Measurements from ENCODE around the gene HIBCH.

Gene HIBCH

GRCh38 chr2:190215620-190216019 lies 104.0 kb downstream of the HIBCH start:
- Histone ChIP-seq H3F3A (ENCODE audit: insufficient read depth, low read length) (no peaks in the 10 kb centered on the region), H3K9ac (ENCODE audit: low read length) (no peak overlapping the region), H2AFZ (ENCODE audit: low read length) (no peak overlapping the region), H3K4me3 (ENCODE audit: low read depth, low read length, poor library complexity, severe bottlenecking) (no peak overlapping the region), H3K27me3 (ENCODE audit: insufficient read depth, low read length) (no peaks in the 10 kb centered on the region), H3K79me2 (ENCODE audit: insufficient read depth, low read length) (no peaks in the 10 kb centered on the region), H3K4me2 (ENCODE audit: low read length) (no peak overlapping the region), H3K36me3 (ENCODE audit: insufficient read depth, low read length) (0 out of 2 replicates have a peak, but pooled peaks cover 3% of the 10 kb centered on the region), H4K20me1 (ENCODE audit: insufficient read depth, low read length) (no peaks in the 10 kb centered on the region), H3K9me2 (ENCODE audit: low read depth, low read length) (no peaks in the 10 kb centered on the region), H3K4me1 (ENCODE audit: insufficient read depth, low read length, severe bottlenecking) (peaks cover 20% of the 10 kb centered on the region), H3K27ac (ENCODE audit: low read depth, low read length, poor library complexity, severe bottlenecking) (peak overlapping the region; percentile 13), H3K9me3 (ENCODE audit: low read length) (no peaks in the 10 kb centered on the region)
- TF ChIP-seq CTCF (IDR thresholded peaks at IDR 0.05; ENCODE audit: low read length) (no peak), EZH2 (IDR thresholded peaks at IDR 0.05; ENCODE audit: borderline replicate concordance, low read length) (no peak)

GRCh38 chr2:190214426-190215194 lies 105.0 kb downstream of the HIBCH start:
- H3F3A ChIP-seq (ENCODE audit: insufficient read depth, low read length): no peaks in the 10 kb centered on the region
- no peaks in the 10 kb centered on the region for H3K79me2 ChIP-seq (ENCODE audit: insufficient read depth, low read length)
- no peaks in the 10 kb centered on the region for H3K27me3 ChIP-seq (ENCODE audit: insufficient read depth, low read length)
- no peak overlapping the region for H3K27ac ChIP-seq (ENCODE audit: low read depth, low read length, poor library complexity, severe bottlenecking)
- H3K4me3 ChIP-seq (ENCODE audit: low read depth, low read length, poor library complexity, severe bottlenecking): no peak overlapping the region
- TF ChIP-seq EZH2 (IDR thresholded peaks at IDR 0.05; ENCODE audit: borderline replicate concordance, low read length): no peak
- TF ChIP-seq CTCF (IDR thresholded peaks at IDR 0.05; ENCODE audit: low read length): no peak
- H3K4me2 ChIP-seq (ENCODE audit: low read length): no peak overlapping the region
- peaks cover 20% of the 10 kb centered on the region for H3K4me1 ChIP-seq (ENCODE audit: insufficient read depth, low read length, severe bottlenecking)
- H2AFZ ChIP-seq (ENCODE audit: low read length): no peak overlapping the region
- H3K36me3 ChIP-seq (ENCODE audit: insufficient read depth, low read length): 0 out of 2 replicates have a peak, but pooled peaks cover 3% of the 10 kb centered on the region
- no peaks in the 10 kb centered on the region for H3K9me2 ChIP-seq (ENCODE audit: low read depth, low read length)
- no peaks in the 10 kb centered on the region for H3K9me3 ChIP-seq (ENCODE audit: low read length)
- H4K20me1 ChIP-seq (ENCODE audit: insufficient read depth, low read length): no peaks in the 10 kb centered on the region
- H3K9ac ChIP-seq (ENCODE audit: low read length): no peak overlapping the region

- Histone ChIP-seq H3K9ac (ENCODE audit: low read length) (no peak overlapping the region), H3K9me2 (ENCODE audit: low read depth, low read length) (no peaks in the 10 kb centered on the region), H3K4me1 (ENCODE audit: insufficient read depth, low read length, severe bottlenecking) (peaks cover 20% of the 10 kb centered on the region), H4K20me1 (ENCODE audit: insufficient read depth, low read length) (no peaks in the 10 kb centered on the region), H3K4me2 (ENCODE audit: low read length) (no peak overlapping the region), H2AFZ (ENCODE audit: low read length) (no peak overlapping the region), H3F3A (ENCODE audit: insufficient read depth, low read length) (no peaks in the 10 kb centered on the region), H3K36me3 (ENCODE audit: insufficient read depth, low read length) (0 out of 2 replicates have a peak, but pooled peaks cover 3% of the 10 kb centered on the region), H3K4me3 (ENCODE audit: low read depth, low read length, poor library complexity, severe bottlenecking) (no peak overlapping the region), H3K79me2 (ENCODE audit: insufficient read depth, low read length) (no peaks in the 10 kb centered on the region), H3K9me3 (ENCODE audit: low read length) (no peaks in the 10 kb centered on the region), H3K27me3 (ENCODE audit: insufficient read depth, low read length) (no peaks in the 10 kb centered on the region), H3K27ac (ENCODE audit: low read depth, low read length, poor library complexity, severe bottlenecking) (no peak overlapping the region)
- TF ChIP-seq CTCF (IDR thresholded peaks at IDR 0.05; ENCODE audit: low read length): no peak
- no peak for TF ChIP-seq EZH2 (IDR thresholded peaks at IDR 0.05; ENCODE audit: borderline replicate concordance, low read length)
These were observed 105.9 kb downstream of the HIBCH start for GRCh38 chr2:190213441-190214335.
